KOPT-K1 (cell line): Measurements from ENCODE around the gene CACNA1I.

Experiments used
- H3K27ac ChIP-seq: fragments of 200-600 bp; sonication (generic); 2 replicates; pipeline ENCODE4 v1.5.1; 2016; ENCODE audit warnings: antibody characterized with exemption, mild to moderate bottlenecking, low read depth, low read length; ENCODE audit not compliant: poor library complexity, severe bottlenecking
- H3K36me3 ChIP-seq: fragments of 200-600 bp; sonication (generic); 2 replicates; pipeline ENCODE4 v1.5.1; 2017; ENCODE audit warnings: antibody characterized with exemption, mild to moderate bottlenecking, low read length, moderate library complexity; ENCODE audit not compliant: insufficient read depth
- H3K9me3 ChIP-seq: fragments of 200-600 bp; sonication (generic); 2 replicates; pipeline ENCODE4 v1.5.1; 2017; ENCODE audit warnings: antibody characterized with exemption, low read length, mild to moderate bottlenecking; ENCODE audit not compliant: insufficient read depth, poor library complexity, severe bottlenecking

CACNA1I gene

GRCh38 chr22:39571538-39571937, 985 bp downstream of the CACNA1I start:
- Histone ChIP-seq H3K36me3 (no peaks in the 10 kb centered on the region), H3K9me3 (no peaks in the 10 kb centered on the region), H3K27ac (no peak overlapping the region)

GRCh38 chr22:39574779-39575551, 4.4 kb downstream of the CACNA1I start:
- H3K9me3 ChIP-seq, result no peaks in the 10 kb centered on the region
- no peak overlapping the region for H3K27ac ChIP-seq
- H3K36me3 ChIP-seq, result no peaks in the 10 kb centered on the region

GRCh38 chr22:39575552-39575825, 4.9 kb downstream of the CACNA1I start:
- H3K27ac ChIP-seq, result no peak overlapping the region
- H3K36me3 ChIP-seq, result no peaks in the 10 kb centered on the region
- no peaks in the 10 kb centered on the region for H3K9me3 ChIP-seq

GRCh38 chr22:39576027-39576426, 5.5 kb downstream of the CACNA1I start:
- no peak overlapping the region for H3K27ac ChIP-seq
- no peaks in the 10 kb centered on the region for H3K36me3 ChIP-seq
- no peaks in the 10 kb centered on the region for H3K9me3 ChIP-seq

- Histone ChIP-seq H3K36me3 (no peaks in the 10 kb centered on the region), H3K9me3 (no peaks in the 10 kb centered on the region), H3K27ac (no peak overlapping the region)
Observed at GRCh38 chr22:39577366-39577765, 6.8 kb downstream of the CACNA1I start.

GRCh38 chr22:39577900-39578299, 7.3 kb downstream of the CACNA1I start:
- Histone ChIP-seq H3K9me3 (no peaks in the 10 kb centered on the region), H3K27ac (no peak overlapping the region), H3K36me3 (no peaks in the 10 kb centered on the region)

- no peak overlapping the region for H3K27ac ChIP-seq
- H3K9me3 ChIP-seq, result no peaks in the 10 kb centered on the region
- H3K36me3 ChIP-seq, result no peaks in the 10 kb centered on the region
Observed at GRCh38 chr22:39580006-39580441, 9.5 kb downstream of the CACNA1I start.

- no peaks in the 10 kb centered on the region for H3K36me3 ChIP-seq
- no peaks in the 10 kb centered on the region for H3K9me3 ChIP-seq
- H3K27ac ChIP-seq, result no peak overlapping the region
Observed at GRCh38 chr22:39580795-39581194, 10.2 kb downstream of the CACNA1I start.

- H3K9me3 ChIP-seq, result no peaks in the 10 kb centered on the region
- H3K36me3 ChIP-seq, result no peaks in the 10 kb centered on the region
- no peak overlapping the region for H3K27ac ChIP-seq
Observed at GRCh38 chr22:39581303-39581702, 10.8 kb downstream of the CACNA1I start.

- no peaks in the 10 kb centered on the region for H3K36me3 ChIP-seq
- no peaks in the 10 kb centered on the region for H3K9me3 ChIP-seq
- no peak overlapping the region for H3K27ac ChIP-seq
Observed at GRCh38 chr22:39583066-39583667, 12.6 kb downstream of the CACNA1I start.

GRCh38 chr22:39589875-39590274, 19.3 kb downstream of the CACNA1I start:
- H3K36me3 ChIP-seq, result no peaks in the 10 kb centered on the region
- H3K27ac ChIP-seq, result no peak overlapping the region
- no peaks in the 10 kb centered on the region for H3K9me3 ChIP-seq

GRCh38 chr22:39592081-39593065, 21.8 kb downstream of the CACNA1I start:
- no peaks in the 10 kb centered on the region for H3K36me3 ChIP-seq

GRCh38 chr22:39593066-39593930, 22.7 kb downstream of the CACNA1I start:
- Histone ChIP-seq H3K9me3 (no peaks in the 10 kb centered on the region), H3K36me3 (no peaks in the 10 kb centered on the region), H3K27ac (no peak overlapping the region)

More at GRCh38 chr22:39592081-39593065, 21.8 kb downstream of the CACNA1I start:
- Histone ChIP-seq H3K9me3 (no peaks in the 10 kb centered on the region), H3K27ac (no peak overlapping the region)

GRCh38 chr22:39593931-39594285, 23.4 kb downstream of the CACNA1I start:
- H3K36me3 ChIP-seq, result no peaks in the 10 kb centered on the region
- no peaks in the 10 kb centered on the region for H3K9me3 ChIP-seq
- no peak overlapping the region for H3K27ac ChIP-seq
